Measurements from ENCODE around the gene KCTD14.
A peak's percentile ranks its signal among the peaks of the same experiment; 100 is the strongest.
"Not testable (repeated sequence)": the region's sequence is repeated elsewhere in the genome, so short reads cannot be mapped to it uniquely, and the experiment has no call there.

KCTD14 gene

DNA sequence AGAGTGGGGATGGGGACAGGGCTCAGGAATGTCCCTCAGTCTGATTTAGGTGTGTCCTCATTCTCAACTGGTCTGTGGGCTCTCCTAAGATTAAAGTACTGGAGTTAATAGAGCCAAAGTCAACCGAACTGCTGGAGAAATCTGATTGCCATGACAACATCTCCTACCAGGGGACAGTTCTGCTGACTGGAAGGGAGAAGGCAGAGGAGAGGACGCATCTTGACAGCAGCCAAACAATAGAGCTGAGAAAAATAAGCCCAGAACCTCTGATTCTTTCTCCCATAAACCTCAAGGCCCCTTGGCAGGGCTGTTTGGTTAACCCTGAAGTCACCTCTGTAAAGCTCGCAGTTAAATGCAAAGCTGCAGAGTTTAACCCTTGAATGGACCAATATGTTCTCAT is 2.8 kb downstream of the KCTD14 start:
- no peak for DNase-seq

DNA sequence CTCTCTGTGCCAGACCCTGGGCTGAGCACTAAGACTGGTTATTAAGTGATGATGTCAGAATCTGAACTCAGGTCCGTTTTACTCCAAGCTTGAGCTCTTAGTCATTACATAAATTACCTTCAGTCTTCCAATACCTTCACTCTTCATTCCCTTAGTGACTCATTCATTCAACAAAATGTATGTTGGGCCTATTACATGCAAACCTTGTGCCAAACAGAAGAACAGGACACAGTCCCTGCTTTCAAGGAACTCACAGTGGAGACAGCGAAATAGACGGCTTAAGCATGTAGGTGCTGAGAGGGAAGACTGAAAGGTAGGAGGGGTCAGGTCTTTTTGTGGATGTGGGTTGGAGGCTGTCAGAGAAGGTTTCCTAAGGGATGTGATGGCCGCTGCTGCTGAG is 3.3 kb downstream of the KCTD14 start:
- DNase-seq = no peak

DNA sequence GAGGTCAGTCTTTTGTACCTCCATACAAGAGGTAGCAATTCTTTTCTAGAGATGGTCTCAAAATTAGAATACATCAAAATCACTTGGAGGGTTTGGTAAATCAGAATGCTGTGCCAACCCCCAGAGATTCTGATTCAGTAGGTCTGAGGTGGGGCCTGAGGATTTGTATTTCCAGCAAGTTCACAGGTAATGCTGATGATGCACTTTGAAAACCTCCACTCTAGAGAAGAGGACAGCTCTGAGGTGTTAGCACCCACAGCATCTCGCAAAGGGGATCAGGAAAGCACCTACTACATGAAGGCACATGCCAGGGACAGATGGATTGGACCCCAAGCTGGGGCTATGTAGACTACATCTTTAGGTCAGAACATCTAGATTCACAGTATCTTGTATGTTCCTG is 7.2 kb downstream of the KCTD14 start:
- DNase-seq = no peak

DNA sequence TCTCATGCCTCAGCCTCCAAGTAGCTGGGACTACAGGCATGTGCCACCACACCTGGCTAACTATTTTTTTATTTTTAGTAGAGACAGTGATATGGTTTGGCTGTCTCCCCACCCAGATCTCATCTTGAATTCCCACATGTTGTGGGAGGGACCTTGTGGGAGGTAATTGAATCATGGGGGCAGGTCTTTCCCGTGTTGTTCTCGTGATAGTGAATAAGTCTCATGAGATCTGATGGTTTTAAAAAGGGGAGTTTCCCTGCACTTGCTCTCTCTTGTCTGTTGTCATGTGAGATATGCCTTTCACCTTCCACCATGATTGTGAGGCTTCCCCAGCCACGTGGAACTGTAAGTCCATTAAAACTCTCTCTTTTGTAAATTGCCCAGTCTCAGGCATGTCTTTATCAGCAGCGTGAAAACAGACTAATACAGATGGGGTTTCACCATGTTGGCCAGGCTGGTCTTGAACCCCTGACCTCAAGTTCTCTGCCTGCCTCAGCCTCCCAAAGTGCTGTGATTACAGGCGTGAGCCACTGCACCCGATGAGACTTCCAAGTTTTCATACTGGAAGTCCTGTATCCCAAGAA is 8.0 kb downstream of the KCTD14 start:
- DNase-seq = not testable (repeated sequence)

DNA sequence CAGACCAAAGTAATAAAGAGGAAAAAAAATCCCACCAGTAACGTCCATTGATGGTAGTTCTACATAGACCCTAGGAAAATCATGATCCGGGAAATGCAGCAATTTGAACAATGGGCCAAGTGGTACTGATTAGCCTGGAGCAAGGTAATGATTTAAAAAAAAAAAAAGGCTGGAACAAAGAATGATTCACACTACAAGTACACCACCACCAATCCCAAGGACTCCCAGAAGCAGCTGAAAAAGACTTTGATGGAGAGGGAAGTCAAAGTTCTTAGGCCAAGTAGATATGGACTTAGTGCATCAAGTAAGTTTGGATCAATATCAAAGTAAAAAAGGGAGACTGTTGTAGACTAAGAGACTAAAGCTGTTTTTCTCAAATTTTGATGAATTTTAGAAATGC is 11.8 kb downstream of the KCTD14 start:
- DNase-seq = no peak

DNA sequence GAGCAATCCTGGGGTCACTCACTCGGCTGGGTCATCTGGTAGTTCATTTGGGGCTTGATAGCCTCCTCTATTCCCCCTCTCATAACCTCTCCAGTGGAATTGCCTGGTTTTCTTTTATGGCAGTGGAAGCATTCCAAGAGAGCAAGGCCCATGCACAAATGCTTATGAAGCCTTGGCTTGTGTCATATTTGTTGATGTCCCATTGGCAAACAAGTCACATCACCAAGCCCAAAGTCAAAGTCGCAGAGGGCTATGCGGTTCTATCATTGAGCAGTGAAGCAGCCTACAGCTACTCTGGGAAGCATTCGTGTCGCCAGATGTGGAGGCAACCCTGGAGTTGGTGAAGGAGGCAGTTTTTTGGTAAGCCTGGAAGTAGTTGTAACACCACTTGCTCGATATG is 12.3 kb downstream of the KCTD14 start:
- DNase-seq = no peak

DNA sequence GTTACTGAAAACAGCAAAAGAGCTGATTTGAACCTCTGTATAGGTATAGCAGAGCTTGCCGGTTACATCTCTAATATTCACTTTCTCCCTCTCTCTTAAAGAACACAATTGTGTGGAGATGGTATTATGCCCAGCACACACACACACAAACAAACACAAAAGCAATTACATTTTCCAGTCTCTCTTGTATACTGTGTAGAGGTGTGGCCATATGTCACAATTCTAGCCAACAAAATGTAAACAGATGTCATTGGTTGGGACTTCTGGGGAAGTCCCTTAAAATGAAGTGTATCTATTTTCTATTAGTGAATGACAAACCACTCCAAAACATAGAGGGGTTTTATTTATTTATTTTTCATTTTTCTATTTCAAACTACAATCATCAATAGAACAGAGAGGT is 12.8 kb downstream of the KCTD14 start:
- DNase-seq = no peak

DNA sequence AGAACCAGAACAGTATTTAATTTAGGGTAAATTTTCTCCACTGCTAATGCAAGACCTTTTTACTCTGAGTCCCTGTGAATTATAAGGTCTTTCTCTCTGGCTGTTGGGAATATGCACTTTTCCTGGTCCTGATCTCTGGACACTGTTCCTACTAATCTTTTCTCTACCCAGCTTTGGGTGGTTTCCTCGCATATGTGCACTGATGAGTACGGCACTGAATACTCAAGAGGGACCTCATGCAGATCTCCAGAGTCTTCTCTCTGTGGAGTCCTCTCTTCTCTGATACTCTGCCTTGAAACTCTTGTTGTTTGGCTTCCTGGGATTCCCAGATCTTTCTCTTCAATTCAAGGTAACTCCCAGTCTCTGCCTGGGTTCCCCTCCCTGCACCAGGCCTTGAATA is 14.0 kb downstream of the KCTD14 start:
- DNase-seq = no peak

DNA sequence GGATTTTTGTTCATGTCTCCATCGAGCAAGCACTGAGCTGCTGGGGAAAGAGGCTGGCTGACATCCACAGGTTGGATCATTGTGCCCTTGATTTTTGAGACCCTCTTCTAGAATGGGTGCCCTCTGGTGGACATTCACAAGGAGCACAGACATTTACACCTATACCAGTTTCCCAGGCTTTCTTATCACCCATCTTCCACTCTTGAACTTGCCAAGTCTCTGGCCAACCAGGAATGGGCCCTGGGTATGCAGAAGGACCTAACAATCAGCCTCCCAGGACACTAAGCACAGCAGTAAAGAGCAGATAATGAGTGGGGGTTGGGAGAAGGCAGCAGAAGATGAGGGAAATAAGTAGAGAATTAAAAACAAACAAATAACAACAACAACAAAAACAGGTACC is 22.9 kb downstream of the KCTD14 start:
- DNase-seq = peak; percentile 55

DNA sequence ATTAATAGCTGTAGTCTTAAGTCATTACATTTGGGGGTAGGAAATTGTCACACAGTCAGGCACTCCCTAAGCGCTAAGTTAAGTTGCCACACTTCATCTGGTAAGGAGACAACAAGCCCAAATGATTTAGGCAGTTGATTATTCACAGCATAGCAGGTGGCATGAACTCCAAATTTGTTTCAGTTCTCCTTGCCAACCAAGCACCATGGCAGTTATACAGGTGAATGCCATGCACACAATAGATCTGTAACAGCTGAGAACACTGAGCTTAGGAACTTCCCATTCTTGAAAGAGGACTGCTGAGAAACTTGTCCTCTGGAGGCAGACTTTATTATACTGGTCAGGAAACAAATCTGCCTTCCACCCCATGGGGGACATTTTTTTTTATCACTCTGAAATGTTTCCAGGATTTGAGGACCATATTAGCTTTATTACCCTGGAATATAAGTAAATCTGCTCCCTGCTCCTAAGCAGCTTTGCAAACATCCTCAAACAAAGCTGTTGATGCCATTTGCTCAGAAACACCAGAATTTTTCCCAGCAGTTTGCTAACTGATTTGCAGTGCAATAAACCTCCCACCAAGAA is 23.5 kb downstream of the KCTD14 start:
- no peak for DNase-seq

DNA sequence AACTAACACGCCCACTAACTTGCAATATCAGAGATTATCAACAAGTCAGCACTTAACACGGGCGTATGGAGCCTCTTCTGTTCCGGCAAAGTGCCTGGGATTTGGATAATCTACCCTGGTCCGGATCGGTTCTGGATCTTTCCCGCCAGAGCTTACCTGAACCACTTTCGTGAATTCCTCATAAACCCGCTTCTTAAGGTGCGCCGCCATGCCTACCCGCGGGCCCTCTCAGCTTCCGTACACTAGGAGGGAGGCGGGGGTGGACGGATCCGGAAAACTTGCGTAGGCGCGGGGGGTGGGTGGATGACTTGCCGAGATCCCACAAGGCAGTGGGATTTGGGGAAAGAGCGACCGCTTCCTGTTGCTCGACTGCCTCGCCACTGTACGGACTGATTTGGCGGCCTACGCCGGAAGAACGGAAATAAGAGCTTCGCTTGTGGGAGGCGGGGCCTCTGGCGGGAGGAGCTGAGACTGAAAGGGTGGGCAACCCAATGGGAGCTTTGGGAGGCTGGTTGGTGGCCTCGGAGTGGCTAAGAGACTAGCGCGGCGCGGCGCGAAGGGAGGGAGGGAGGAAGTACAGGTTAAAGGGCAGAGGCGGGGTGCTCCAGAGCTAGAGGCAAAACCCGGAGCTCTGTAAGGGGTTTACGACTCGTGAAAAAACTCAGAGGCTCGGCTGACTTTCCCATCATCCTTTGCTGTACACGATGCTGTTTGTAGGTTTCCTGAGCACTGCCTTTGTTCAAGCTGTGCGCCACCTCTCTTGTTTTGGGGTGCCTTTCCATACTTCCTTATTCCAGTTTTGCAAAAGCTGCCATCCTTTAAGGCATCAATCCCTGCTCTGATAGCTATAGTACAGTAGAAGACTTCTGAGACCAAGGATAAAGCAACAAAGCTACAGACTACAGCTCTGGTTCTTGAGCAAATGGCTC is 28.4 kb downstream of the KCTD14 start, which contains the start of gene INTS4:
INTS4 (minus strand) TSS at position 235 of the 929 bp plus-strand sequence; CDS start at position 210, 25 bp downstream.
- DNase-seq = peak; percentile 99

DNA sequence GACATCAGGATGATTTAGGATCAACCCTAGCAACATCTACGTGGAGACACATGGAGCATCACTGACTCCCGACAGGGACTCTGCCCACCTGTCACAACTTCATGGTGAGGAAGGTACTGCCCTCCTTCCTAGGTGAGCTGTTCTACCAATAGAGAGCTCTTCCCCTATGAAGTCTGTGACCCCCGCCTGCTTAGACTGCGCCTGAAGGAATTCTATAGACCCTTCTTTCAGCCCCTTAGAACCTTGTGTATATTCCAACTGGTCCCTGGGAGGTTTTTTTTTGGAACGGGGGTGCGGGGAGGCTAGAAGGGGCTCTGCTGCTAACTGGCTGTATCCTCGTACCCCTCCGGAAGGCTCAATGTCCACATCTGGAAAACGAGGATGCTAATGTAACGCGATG is 29.2 kb downstream of the KCTD14 start:
- no peak for DNase-seq

DNA sequence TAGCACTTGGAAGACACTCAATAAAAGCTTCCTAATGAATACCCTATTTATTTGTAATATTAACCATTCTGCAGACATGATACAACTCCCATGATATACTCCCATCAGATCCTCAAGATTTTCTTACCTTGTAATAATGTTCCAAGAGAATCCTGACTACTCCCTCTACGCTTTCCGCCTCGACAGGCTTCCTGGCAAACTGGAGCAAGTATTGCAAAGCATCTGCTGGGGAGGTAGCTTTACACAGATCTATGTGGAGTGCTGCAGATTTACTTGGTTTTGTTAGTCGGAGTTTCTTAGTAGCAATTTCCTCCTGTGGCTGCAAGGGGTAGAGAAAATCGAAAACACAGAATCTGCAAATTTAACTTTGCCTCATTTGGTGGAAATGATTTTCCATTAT is 32.1 kb downstream of the KCTD14 start:
- DNase-seq = no peak

DNA sequence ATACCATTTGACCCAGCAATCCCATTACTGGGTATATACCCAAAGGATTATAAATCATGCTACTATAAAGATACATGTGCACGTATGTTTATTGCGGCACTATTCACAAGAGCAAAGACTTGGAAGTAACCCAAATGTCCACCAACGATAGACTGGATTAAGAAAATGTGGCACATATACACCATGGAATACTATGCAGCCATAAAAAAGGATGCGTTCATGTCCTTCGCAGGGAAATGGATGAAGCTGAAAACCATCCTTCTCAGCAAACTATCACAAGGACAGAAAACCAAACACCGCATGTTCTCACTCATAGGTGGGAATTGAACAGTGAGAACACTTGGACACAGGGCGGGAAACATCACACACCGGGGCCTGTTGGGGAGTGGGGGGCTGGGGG is 36.6 kb downstream of the KCTD14 start:
- DNase-seq = not testable (repeated sequence)

DNA sequence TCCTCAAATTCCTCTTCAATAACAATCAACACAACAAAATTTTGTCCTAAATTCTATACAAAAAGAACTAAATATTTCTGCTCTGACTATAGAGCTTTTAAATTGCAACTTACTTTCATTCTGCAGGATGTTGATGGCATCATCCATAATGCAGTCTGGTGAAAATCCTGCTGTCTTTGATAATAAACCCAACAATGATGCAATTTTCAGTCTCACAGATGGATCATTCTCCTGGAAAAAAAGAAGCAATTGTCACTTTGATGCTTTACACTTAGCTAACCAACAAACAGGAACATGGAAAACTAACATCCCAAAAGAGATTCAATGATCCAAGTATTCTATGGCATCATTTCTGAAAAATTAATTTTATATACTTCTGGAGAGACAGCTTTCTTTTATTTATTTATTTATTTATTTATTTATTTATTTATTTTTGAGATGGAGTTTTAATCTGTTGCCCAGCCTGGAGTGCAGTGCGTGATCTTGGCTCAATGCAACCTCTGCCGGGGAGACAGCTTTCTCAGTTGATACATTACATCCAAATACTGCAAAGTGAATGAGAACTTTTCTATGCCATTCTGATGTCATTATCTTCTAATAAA is 41.6 kb downstream of the KCTD14 start:
- DNase-seq = no peak

DNA sequence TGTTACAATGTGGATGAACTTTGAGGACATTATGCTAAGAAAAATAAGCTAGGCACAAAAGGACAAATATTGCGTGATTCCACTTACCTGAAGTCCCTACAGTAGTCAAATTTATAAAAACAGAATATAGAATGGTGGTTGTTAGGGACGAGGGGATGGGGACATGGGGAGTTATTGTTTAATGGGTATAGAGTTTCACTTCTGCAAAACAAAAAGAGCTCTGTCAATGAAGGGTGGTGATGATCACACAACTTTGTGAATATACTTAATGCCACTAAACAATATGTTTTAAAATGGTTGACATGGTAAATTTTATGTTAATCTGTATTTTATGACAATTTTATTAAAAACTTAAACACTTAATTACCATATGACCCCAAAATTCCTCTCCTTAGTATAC is 54.7 kb downstream of the KCTD14 start:
- no peak for DNase-seq

DNA sequence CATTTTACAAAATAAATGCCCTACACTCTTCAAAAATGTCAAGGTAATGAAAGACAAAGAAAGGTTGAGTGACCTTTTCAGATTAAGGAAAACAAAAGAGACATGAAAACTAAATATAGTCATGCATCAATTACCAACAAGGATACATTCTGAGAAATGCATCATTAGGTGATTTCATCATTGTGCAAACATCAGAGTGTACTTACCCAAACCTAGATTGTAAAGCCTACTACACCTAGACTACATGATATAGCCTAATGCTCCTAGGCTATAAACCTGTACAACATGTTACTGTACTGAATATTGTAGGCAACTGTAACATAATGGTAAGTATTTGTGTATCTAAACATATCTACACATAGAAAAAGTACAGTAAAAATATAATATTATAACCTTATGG is 55.3 kb downstream of the KCTD14 start:
- DNase-seq = no peak

DNA sequence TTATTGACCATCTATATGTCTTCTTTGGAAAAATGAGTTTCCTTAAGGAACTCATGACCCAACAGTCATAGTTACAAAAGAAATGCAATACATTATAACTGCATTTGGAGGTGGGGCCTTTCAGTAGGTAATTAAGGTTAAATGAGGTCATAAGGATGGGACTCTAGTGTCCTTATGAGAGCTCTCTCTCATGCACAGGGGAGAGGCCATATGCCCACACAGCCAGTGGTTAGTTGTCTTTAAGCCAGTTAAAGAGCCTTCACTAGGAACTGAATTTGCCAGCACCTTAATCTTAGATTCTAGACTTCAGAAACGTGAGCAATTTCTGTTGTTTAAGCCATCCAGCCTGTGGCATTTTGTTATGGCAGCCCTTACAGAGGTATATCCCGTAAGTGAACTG is 56.0 kb downstream of the KCTD14 start:
- no peak for DNase-seq

DNA sequence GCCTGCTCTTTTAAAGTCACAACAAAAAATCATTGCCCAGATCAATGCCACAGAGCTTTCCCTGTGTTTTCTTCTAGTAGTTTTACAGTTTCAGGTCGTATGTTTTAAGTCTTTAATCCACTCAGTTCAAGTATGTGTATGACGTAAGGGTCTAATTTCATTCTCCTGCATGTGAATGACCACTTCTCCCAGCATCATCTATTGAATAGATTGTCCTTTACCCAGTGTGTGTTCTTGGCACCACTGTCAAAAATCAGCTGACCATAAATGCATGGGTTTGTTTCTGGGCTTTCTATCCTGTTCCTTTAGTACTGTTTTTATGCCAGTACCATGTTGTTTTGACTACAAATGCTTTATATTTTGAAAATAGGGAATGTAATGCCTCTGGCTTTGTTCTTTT is 56.7 kb downstream of the KCTD14 start:
- no peak for DNase-seq

Data from amniotic stem cell (primary cell).